ENCODE data around the gene APPBP2.
"Not testable (repeated sequence)": the region's sequence is repeated elsewhere in the genome, so short reads cannot be mapped to it uniquely, and the experiment has no call there.

GRCh38 chr17:60419875-60420274 lies 106.2 kb downstream of the APPBP2 start:
- TF ChIP-seq CTCF (conservative IDR thresholded peaks at IDR 0.05); EZH2 (IDR thresholded peaks at IDR 0.05; ENCODE audit: low read depth): not testable (repeated sequence)

Measured in PC-9 (cell line).